ENCODE data around the gene GABBR2. TPM values are rescaled to one million over a fixed set of nuclear protein-coding genes. Genes with fewer than 3 reads are reported as not detected.
A peak's percentile ranks its signal among the peaks of the same experiment; 100 is the strongest.
"Not testable (repeated sequence)": the region's sequence is repeated elsewhere in the genome, so short reads cannot be mapped to it uniquely, and the experiment has no call there.

GABBR2 gene
- total RNA-seq, 2 experiments from 2014 or later, result not detected

DNA sequence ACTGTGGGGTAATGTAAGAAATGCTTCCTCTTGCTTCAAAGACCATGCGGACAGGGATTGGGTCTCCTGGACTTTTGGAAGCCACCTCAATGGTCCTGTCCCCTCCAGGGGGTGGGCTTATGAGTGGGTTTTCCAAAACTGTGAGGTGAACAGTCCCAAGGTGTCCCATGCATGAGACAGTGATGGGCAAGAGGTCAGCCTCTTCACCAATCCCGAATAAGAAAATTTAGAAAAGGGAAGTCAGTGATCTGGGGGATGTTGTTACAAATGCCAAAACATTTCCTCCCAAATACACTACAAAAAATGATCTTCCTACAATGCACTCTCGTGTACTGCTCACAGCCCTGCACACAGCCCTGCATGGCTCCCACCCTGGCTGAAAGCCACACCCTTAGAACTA lies 237.6 kb downstream of the GABBR2 start:
- intact Hi-C loops (cut with DNase I, micrococcal nuclease), result no loop called here
- DNase-seq, result no peak
- ChIA-PET POLR2A (no interaction called here), CTCF (interaction anchor here (1.0 kb wide), 1 partner anchor 12 kb away, joined by 3 read pairs; no protein-coding TSS in a partner anchor)
- H3K27me3 Mint-ChIP-seq, result peaks cover 7% of the 10 kb centered on the region
- H3K27ac Mint-ChIP-seq, result no peak overlapping the region
- ATAC-seq, result no peak
- no peak overlapping the region for H3K4me3 Mint-ChIP-seq
- H3K4me1 Mint-ChIP-seq, result no peaks in the 10 kb centered on the region
- no peaks in the 10 kb centered on the region for H3K36me3 Mint-ChIP-seq (ENCODE audit: low read depth)
- H3K9me3 Mint-ChIP-seq (ENCODE audit: low read depth), result peaks cover 1% of the 10 kb centered on the region

GRCh38 chr9:98468567-98469239 lies 240.0 kb downstream of the GABBR2 start:
- peaks cover 1% of the 10 kb centered on the region for H3K9me3 Mint-ChIP-seq (ENCODE audit: low read depth)
- DNase-seq (no peak), ATAC-seq (no peak)
- CTCF ChIA-PET, result interaction anchor here (0.5 kb wide), 1 partner anchor 159 kb away, joined by 4 read pairs; no protein-coding TSS in a partner anchor
- POLR2A ChIA-PET, result no interaction called here
- peaks cover 7% of the 10 kb centered on the region for H3K27me3 Mint-ChIP-seq
- no peak overlapping the region for H3K27ac Mint-ChIP-seq
- intact Hi-C loops (cut with DNase I, micrococcal nuclease), result no loop called here
- H3K36me3 Mint-ChIP-seq (ENCODE audit: low read depth), result no peaks in the 10 kb centered on the region
- H3K4me1 Mint-ChIP-seq, result no peaks in the 10 kb centered on the region
- H3K4me3 Mint-ChIP-seq, result no peak overlapping the region

GRCh38 chr9:98465799-98466198 lies 242.9 kb downstream of the GABBR2 start:
- Mint-ChIP-seq H3K27ac (no peak overlapping the region), H3K4me3 (no peak overlapping the region), H3K27me3 (peaks cover 6% of the 10 kb centered on the region), H3K4me1 (no peaks in the 10 kb centered on the region), H3K9me3 (ENCODE audit: low read depth) (peaks cover 18% of the 10 kb centered on the region), H3K36me3 (ENCODE audit: low read depth) (no peaks in the 10 kb centered on the region)
- intact Hi-C loops (cut with DNase I, micrococcal nuclease), result no loop called here
- CTCF ChIA-PET, result no interaction called here
- no peak for DNase-seq
- POLR2A ChIA-PET, result no interaction called here
- ATAC-seq, result no peak

- H3K4me1 Mint-ChIP-seq; ATAC-seq; DNase-seq; CTCF ChIA-PET; H3K4me3 Mint-ChIP-seq; H3K27ac Mint-ChIP-seq; H3K36me3 Mint-ChIP-seq (ENCODE audit: low read depth); H3K27me3 Mint-ChIP-seq; intact Hi-C loops (cut with DNase I, micrococcal nuclease); POLR2A ChIA-PET: not testable (repeated sequence)
- H3K9me3 Mint-ChIP-seq (ENCODE audit: low read depth), result peaks cover 26% of the 10 kb centered on the region
Measured at GRCh38 chr9:98464156-98464690, 244.5 kb downstream of the GABBR2 start.

GRCh38 chr9:98462310-98462709 lies 246.4 kb downstream of the GABBR2 start:
- ChIA-PET POLR2A (no interaction called here), CTCF (no interaction called here)
- no peak for ATAC-seq
- no peak overlapping the region for H3K4me3 Mint-ChIP-seq
- DNase-seq, result no peak
- no peak overlapping the region for H3K27ac Mint-ChIP-seq
- no peaks in the 10 kb centered on the region for H3K36me3 Mint-ChIP-seq (ENCODE audit: low read depth)
- no peaks in the 10 kb centered on the region for H3K4me1 Mint-ChIP-seq
- peaks cover 5% of the 10 kb centered on the region for H3K27me3 Mint-ChIP-seq
- intact Hi-C loops (cut with DNase I, micrococcal nuclease), result no loop called here
- H3K9me3 Mint-ChIP-seq (ENCODE audit: low read depth), result peaks cover 30% of the 10 kb centered on the region

- ATAC-seq, result no peak
- Mint-ChIP-seq H3K36me3 (ENCODE audit: low read depth) (no peaks in the 10 kb centered on the region), H3K27ac (no peak overlapping the region), H3K9me3 (ENCODE audit: low read depth) (peaks cover 30% of the 10 kb centered on the region), H3K4me1 (no peaks in the 10 kb centered on the region), H3K27me3 (peaks cover 10% of the 10 kb centered on the region), H3K4me3 (no peak overlapping the region)
- DNase-seq, result no peak
- ChIA-PET POLR2A (no interaction called here), CTCF (no interaction called here)
- intact Hi-C loops (cut with DNase I, micrococcal nuclease), result no loop called here
Measured at GRCh38 chr9:98460704-98461103, 248.0 kb downstream of the GABBR2 start.

GRCh38 chr9:98457726-98458370 lies 250.9 kb downstream of the GABBR2 start:
- Mint-ChIP-seq H3K4me1 (no peaks in the 10 kb centered on the region), H3K9me3 (ENCODE audit: low read depth) (peaks cover 30% of the 10 kb centered on the region), H3K36me3 (ENCODE audit: low read depth) (no peaks in the 10 kb centered on the region), H3K27me3 (peaks cover 10% of the 10 kb centered on the region), H3K4me3 (no peak overlapping the region), H3K27ac (no peak overlapping the region)
- ATAC-seq (no peak), DNase-seq (no peak)
- ChIA-PET POLR2A (no interaction called here), CTCF (no interaction called here)
- intact Hi-C loops (cut with DNase I, micrococcal nuclease), result no loop called here

GRCh38 chr9:98456156-98456613 lies 252.6 kb downstream of the GABBR2 start:
- no peaks in the 10 kb centered on the region for H3K4me1 Mint-ChIP-seq
- H3K36me3 Mint-ChIP-seq (ENCODE audit: low read depth), result no peaks in the 10 kb centered on the region

DNA sequence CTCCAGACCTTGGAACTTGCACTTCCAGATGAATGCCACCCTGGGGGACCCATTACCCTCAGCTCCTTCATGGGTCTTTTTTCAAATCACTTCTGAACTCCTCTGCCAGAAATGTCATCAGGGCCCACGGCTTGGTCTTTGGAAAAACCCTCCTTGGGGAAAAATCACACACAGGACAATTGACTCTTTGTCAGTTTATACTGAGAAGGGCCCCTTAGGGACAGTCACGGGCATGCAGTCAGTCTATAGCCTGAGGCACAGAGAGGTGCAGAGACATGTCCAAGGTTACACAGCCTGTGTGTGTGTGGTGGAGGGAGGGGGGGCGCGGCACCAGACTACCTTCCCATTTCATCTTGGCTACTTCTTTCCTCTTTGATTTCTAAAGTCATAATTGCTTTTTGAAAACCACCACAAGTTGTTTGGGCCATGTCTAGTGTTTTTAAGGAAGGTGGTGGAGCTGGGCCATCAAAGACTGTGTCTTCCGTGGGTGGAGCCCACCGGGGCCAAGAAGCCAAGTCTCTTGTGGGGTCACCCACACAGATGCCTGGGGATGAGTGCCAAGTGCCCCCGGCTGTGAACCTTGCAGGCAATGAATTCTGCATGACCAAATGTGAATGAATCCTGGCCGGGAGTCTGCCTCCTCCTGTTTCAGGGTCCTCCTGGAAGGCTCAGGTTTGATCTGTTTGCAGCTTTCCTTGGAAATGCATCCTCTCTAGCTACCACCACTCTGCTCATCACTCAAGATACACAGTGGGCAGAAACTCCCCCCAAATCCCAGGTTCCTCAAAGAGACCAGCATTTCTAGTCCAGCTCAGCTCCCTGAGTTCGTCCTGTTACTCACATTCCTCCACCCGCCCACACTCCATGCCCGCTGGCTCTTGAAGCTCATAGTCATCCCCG lies 253.2 kb downstream of the GABBR2 start:
- Mint-ChIP-seq H3K27me3 (peaks cover 16% of the 10 kb centered on the region), H3K4me1 (no peaks in the 10 kb centered on the region), H3K36me3 (ENCODE audit: low read depth) (no peaks in the 10 kb centered on the region), H3K4me3 (no peak overlapping the region), H3K9me3 (ENCODE audit: low read depth) (peaks cover 10% of the 10 kb centered on the region), H3K27ac (no peak overlapping the region)
- ChIA-PET CTCF (interaction anchor here (1.3 kb wide), 1 partner anchor 140 kb away, joined by 4 read pairs; no protein-coding TSS in a partner anchor), POLR2A (no interaction called here)
- ATAC-seq, result no peak
- DNase-seq, result peak; percentile 28
- intact Hi-C loops (cut with DNase I, micrococcal nuclease), result no loop called here

More at GRCh38 chr9:98456156-98456613, 252.6 kb downstream of the GABBR2 start:
- Mint-ChIP-seq H3K27me3 (peaks cover 16% of the 10 kb centered on the region), H3K9me3 (ENCODE audit: low read depth) (peaks cover 17% of the 10 kb centered on the region), H3K4me3 (no peak overlapping the region), H3K27ac (no peak overlapping the region)
- intact Hi-C loops (cut with DNase I, micrococcal nuclease), result no loop called here
- POLR2A ChIA-PET, result no interaction called here
- DNase-seq (no peak), ATAC-seq (no peak)
- CTCF ChIA-PET, result interaction anchor here (1.3 kb wide), 1 partner anchor 140 kb away, joined by 4 read pairs; no protein-coding TSS in a partner anchor

- no peaks in the 10 kb centered on the region for H3K4me1 Mint-ChIP-seq
- intact Hi-C loops (cut with DNase I, micrococcal nuclease), result no loop called here
- peaks cover under 1% of the 10 kb centered on the region for H3K9me3 Mint-ChIP-seq (ENCODE audit: low read depth)
- no peaks in the 10 kb centered on the region for H3K36me3 Mint-ChIP-seq (ENCODE audit: low read depth)
- no peak for DNase-seq
- no peak overlapping the region for H3K4me3 Mint-ChIP-seq
- H3K27me3 Mint-ChIP-seq, result peaks cover 16% of the 10 kb centered on the region
- no peak overlapping the region for H3K27ac Mint-ChIP-seq
- POLR2A ChIA-PET, result no interaction called here
- CTCF ChIA-PET, result no interaction called here
- no peak for ATAC-seq
Measured at GRCh38 chr9:98453589-98454311, 255.0 kb downstream of the GABBR2 start.

- intact Hi-C loops (cut with DNase I, micrococcal nuclease), result no loop called here
- CTCF ChIA-PET, result no interaction called here
- H3K4me1 Mint-ChIP-seq, result no peaks in the 10 kb centered on the region
- no peak for DNase-seq
- ATAC-seq, result no peak
- H3K36me3 Mint-ChIP-seq (ENCODE audit: low read depth), result no peaks in the 10 kb centered on the region
- no peak overlapping the region for H3K27ac Mint-ChIP-seq
- H3K27me3 Mint-ChIP-seq, result peaks cover 11% of the 10 kb centered on the region
- H3K9me3 Mint-ChIP-seq (ENCODE audit: low read depth), result no peaks in the 10 kb centered on the region
- POLR2A ChIA-PET, result no interaction called here
- no peak overlapping the region for H3K4me3 Mint-ChIP-seq
Measured at GRCh38 chr9:98451576-98451975, 257.2 kb downstream of the GABBR2 start.

All from activated CD4-positive, alpha-beta T cell treated with anti-CD3 and anti-CD28 coated beads for 36 hours (primary cell).